ENCODE data around the gene DUSP28.
"Not testable (repeated sequence)": the region's sequence is repeated elsewhere in the genome, so short reads cannot be mapped to it uniquely, and the experiment has no call there.

The DUSP28 gene

DNA sequence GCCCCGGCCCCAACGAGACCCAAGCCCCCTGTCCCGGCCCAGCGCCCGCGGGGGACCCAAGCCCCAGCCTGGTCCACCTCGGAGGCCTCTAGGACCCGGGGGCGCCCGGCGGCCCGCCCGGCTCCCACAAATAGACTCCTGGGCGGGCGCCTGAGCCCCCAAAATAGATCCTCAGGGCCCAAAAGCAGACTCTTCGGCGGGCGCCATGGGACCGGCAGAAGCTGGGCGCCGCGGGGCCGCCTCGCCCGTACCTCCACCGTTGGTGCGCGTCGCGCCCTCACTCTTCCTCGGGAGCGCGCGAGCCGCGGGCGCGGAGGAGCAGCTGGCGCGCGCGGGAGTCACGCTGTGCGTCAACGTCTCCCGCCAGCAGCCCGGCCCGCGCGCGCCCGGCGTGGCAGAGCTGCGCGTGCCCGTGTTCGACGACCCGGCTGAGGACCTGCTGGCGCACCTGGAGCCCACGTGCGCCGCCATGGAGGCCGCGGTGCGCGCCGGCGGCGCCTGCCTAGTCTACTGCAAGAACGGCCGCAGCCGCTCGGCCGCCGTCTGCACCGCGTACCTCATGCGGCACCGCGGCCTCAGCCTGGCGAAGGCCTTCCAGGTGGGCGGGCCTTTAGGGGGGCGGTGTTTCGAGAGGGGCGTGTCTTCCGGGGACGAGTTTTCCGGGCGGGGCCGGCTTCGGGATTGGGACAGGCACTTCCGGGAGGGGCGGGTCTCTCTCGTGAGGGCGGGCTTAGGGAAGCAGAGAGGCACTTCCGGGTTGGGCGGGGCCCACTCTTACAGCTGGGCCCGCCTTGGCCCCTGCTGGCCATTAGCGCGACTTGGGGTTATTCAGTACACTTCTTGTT is 545 bp downstream of the DUSP28 start:
- peak overlapping the region; percentile 81 for H3K27ac ChIP-seq (ENCODE audit: low read depth, low read length, severe bottlenecking)
- peak overlapping the region; percentile 76 for H3K4me3 ChIP-seq (ENCODE audit: extremely low read depth, insufficient read depth, low read length, poor library complexity, severe bottlenecking)
- WGBS, 2 experiments (ENCODE audit: insufficient coverage in 2 of 2): 0% methylated on average over 90 to 101 of the region's 101 CpGs
- no peaks in the 10 kb centered on the region for H3K9me3 ChIP-seq (ENCODE audit: control insufficient read depth, low read length)
- H3K36me3 ChIP-seq (ENCODE audit: control insufficient read depth, insufficient read depth, low read length): peaks cover 21% of the 10 kb centered on the region
- H3K4me1 ChIP-seq (ENCODE audit: control insufficient read depth, insufficient read depth, low read length, poor library complexity, severe bottlenecking): peaks cover 10% of the 10 kb centered on the region

GRCh38 chr2:240561325-240561971 is 1.3 kb downstream of the DUSP28 start:
- peaks cover 15% of the 10 kb centered on the region for H3K4me1 ChIP-seq (ENCODE audit: control insufficient read depth, insufficient read depth, low read length, poor library complexity, severe bottlenecking)

DNA sequence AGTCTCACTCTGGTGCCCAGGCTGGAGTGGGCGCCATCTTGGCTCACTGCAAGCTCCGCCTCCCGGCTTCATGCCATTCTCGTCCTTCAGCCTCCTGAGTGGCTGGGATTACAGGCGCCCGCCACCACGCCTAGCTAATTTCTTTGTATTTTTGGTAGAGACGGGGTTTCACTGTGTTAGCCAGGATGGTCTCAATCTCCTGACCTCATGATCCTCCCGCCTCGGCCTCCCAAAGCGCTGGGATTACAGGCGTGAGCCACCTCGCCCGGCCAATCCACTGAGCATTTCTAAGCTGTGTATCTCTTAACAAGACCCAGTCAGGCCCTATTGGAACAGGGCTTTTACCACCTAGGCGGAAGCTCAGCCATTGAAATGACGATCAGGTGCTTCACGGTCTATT is 3.1 kb downstream of the DUSP28 start:
- peaks cover 21% of the 10 kb centered on the region for H3K36me3 ChIP-seq (ENCODE audit: control insufficient read depth, insufficient read depth, low read length)
- H3K4me3 ChIP-seq (ENCODE audit: extremely low read depth, insufficient read depth, low read length, poor library complexity, severe bottlenecking); H3K27ac ChIP-seq (ENCODE audit: low read depth, low read length, severe bottlenecking); H3K9me3 ChIP-seq (ENCODE audit: control insufficient read depth, low read length): not testable (repeated sequence)
- peaks cover 25% of the 10 kb centered on the region for H3K4me1 ChIP-seq (ENCODE audit: control insufficient read depth, insufficient read depth, low read length, poor library complexity, severe bottlenecking)
- 90 to 95% methylated on average over 13 to 16 of the region's 17 CpGs for WGBS, 2 experiments (ENCODE audit: insufficient coverage in 2 of 2)

More at GRCh38 chr2:240561325-240561971, 1.3 kb downstream of the DUSP28 start:
- no peaks in the 10 kb centered on the region for H3K9me3 ChIP-seq (ENCODE audit: control insufficient read depth, low read length)
- peak overlapping the region; percentile 76 for H3K4me3 ChIP-seq (ENCODE audit: extremely low read depth, insufficient read depth, low read length, poor library complexity, severe bottlenecking)
- H3K36me3 ChIP-seq (ENCODE audit: control insufficient read depth, insufficient read depth, low read length): peaks cover 21% of the 10 kb centered on the region
- peak overlapping the region; percentile 69 for H3K27ac ChIP-seq (ENCODE audit: low read depth, low read length, severe bottlenecking)
- 46 to 52% methylated on average over 11 of the region's 14 CpGs for WGBS, 2 experiments (ENCODE audit: insufficient coverage in 2 of 2)

GRCh38 chr2:240563951-240564560 is 3.9 kb downstream of the DUSP28 start:
- Histone ChIP-seq H3K27ac (ENCODE audit: low read depth, low read length, severe bottlenecking) (no peak overlapping the region), H3K4me1 (ENCODE audit: control insufficient read depth, insufficient read depth, low read length, poor library complexity, severe bottlenecking) (peaks cover 24% of the 10 kb centered on the region), H3K36me3 (ENCODE audit: control insufficient read depth, insufficient read depth, low read length) (peaks cover 15% of the 10 kb centered on the region), H3K9me3 (ENCODE audit: control insufficient read depth, low read length) (no peaks in the 10 kb centered on the region), H3K4me3 (ENCODE audit: extremely low read depth, insufficient read depth, low read length, poor library complexity, severe bottlenecking) (no peak overlapping the region)
- WGBS, 2 experiments (ENCODE audit: insufficient coverage in 2 of 2): 97% methylated on average over 7 to 11 of the region's 12 CpGs

DNA sequence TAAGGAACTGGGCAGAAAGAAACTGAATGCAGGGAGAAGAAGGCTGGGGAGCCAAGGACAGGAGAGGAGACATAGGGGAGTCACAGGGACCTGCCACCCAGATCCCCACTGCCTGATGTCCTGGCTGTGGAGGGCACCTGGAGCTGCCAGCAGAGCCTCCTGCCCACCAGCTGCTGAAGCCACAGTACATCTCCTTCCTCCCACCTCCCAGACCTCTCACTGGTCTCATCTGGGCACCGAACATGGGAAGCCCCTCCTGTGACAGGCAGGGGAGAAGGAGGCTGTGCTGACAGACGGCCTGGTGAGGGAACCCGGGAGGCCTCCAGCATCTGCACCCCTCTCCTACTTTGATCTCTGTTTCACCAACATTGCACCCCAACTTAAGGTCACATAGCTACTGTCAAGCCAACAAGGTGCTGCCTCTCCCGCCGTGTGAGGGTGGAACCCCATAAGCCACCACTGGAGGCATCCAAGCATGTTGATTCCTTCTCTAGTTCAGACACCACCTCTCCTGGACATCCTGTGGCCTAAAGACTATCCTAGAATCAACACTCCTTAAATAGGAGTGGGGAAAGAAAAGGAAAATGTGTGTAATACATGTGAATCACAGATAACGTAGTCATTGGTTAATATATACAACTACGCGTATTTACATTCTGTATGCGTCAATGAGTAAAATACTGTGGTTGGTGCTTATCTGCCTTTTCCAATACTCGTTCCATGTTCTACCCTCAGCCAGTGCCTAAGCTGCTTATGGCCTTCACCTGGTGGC is 4.6 kb downstream of the DUSP28 start:
- H3K27ac ChIP-seq (ENCODE audit: low read depth, low read length, severe bottlenecking): no peak overlapping the region
- no peak overlapping the region for H3K4me3 ChIP-seq (ENCODE audit: extremely low read depth, insufficient read depth, low read length, poor library complexity, severe bottlenecking)
- peaks cover 29% of the 10 kb centered on the region for H3K4me1 ChIP-seq (ENCODE audit: control insufficient read depth, insufficient read depth, low read length, poor library complexity, severe bottlenecking)
- no peaks in the 10 kb centered on the region for H3K9me3 ChIP-seq (ENCODE audit: control insufficient read depth, low read length)
- 96 to 97% methylated on average over 5 to 6 of the region's 10 CpGs for whole genome bisulfite sequencing, 2 experiments (ENCODE audit: insufficient coverage in 2 of 2)
- peaks cover 15% of the 10 kb centered on the region for H3K36me3 ChIP-seq (ENCODE audit: control insufficient read depth, insufficient read depth, low read length)

DNA sequence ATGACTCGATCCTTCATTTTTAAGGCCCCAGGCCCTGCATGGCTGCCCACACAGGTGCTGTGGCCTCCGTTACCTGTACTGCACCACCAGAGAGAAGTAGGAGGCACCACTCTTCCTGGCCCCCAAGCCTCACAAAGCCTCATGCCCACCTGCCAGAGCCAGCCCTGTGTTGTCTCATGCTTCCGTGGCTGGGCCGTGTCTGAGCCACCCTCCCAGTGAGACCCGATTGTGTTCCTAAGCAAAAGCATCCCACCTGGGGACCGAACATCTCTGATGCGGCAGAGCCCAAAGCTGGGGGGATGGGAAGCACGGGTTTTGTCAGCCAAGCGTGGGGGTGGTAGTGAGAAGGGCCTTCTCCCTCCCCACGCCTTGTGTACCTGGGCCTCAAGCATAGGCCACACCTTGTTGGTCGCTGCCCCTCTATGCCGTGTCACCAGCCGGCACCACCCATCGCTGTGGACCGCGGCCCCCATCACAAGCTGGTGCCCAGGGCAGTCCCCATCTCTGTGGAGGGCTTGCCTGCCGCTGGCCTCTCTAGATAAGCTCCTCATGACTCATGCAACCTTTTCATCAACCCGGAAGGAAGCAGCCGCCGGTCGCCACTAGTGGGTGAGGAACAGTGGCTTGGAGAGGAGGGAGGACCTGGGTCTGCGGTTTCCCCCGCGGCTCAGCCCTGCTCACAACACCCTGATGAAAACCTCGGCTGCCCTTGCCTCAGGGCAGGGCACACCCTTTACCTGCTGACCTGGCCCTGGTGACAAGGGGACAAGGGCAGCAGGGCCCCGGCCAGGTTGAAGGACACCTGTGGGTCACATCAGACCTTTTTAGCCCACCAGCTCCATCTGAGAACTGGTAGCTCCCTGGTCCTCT is 5.4 kb downstream of the DUSP28 start:
- WGBS, 2 experiments (ENCODE audit: insufficient coverage in 2 of 2): 77 to 91% methylated on average over 16 to 22 of the region's 26 CpGs
- Histone ChIP-seq H3K4me1 (ENCODE audit: control insufficient read depth, insufficient read depth, low read length, poor library complexity, severe bottlenecking) (peaks cover 29% of the 10 kb centered on the region), H3K9me3 (ENCODE audit: control insufficient read depth, low read length) (no peaks in the 10 kb centered on the region), H3K27ac (ENCODE audit: low read depth, low read length, severe bottlenecking) (peak overlapping the region; percentile 72), H3K36me3 (ENCODE audit: control insufficient read depth, insufficient read depth, low read length) (peaks cover 15% of the 10 kb centered on the region), H3K4me3 (ENCODE audit: extremely low read depth, insufficient read depth, low read length, poor library complexity, severe bottlenecking) (peak overlapping the region; percentile 3)

GRCh38 chr2:240566203-240567136 is 6.3 kb downstream of the DUSP28 start:
- Histone ChIP-seq H3K9me3 (ENCODE audit: control insufficient read depth, low read length) (no peaks in the 10 kb centered on the region), H3K4me1 (ENCODE audit: control insufficient read depth, insufficient read depth, low read length, poor library complexity, severe bottlenecking) (peaks cover 29% of the 10 kb centered on the region), H3K27ac (ENCODE audit: low read depth, low read length, severe bottlenecking) (peak overlapping the region; percentile 72), H3K4me3 (ENCODE audit: extremely low read depth, insufficient read depth, low read length, poor library complexity, severe bottlenecking) (peak overlapping the region; percentile 14), H3K36me3 (ENCODE audit: control insufficient read depth, insufficient read depth, low read length) (peaks cover 15% of the 10 kb centered on the region)
- 29% methylated on average over 33 to 35 of the region's 53 CpGs for WGBS, 2 experiments (ENCODE audit: insufficient coverage in 2 of 2)

DNA sequence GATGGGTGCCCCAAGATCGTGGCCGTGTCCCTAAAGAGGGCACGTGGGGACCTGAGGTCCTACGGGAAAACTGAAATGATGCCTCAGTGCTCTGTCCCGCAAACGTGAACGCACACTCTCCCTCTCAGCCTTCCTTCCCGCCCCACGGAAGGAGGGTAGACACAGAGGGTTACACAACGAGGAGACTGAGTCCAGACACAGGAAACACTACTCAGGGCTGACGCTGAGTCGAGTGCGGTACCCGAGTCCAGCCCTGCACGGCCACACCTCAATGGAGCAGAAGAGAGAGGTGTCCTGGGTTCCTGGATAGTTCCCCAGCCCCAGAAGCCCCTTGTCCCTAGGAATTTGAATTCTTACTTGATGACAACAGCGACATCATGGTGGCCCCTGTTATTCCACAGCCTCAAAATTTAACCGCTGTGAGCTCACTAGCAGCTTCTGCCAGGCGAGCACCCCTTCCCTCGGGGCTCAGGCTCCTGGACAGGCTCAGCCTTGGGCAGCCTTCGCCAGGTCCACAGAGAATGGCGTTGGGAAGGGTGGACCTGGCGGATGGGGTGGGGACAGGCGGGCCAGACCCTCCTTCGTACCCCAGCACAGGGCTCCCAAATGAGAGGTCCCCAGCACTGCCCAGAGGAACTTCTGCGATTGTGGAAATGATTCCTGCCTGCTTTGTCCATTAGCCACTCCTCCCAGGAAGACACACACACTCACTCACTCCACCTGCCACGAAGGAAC is 7.1 kb downstream of the DUSP28 start:
- peaks cover 12% of the 10 kb centered on the region for H3K36me3 ChIP-seq (ENCODE audit: control insufficient read depth, insufficient read depth, low read length)
- 54 to 60% methylated on average over 24 to 26 of the region's 26 CpGs for WGBS, 2 experiments (ENCODE audit: insufficient coverage in 2 of 2)

More for the DNA sequence above, 7.1 kb downstream of the DUSP28 start:
- Histone ChIP-seq H3K9me3 (ENCODE audit: control insufficient read depth, low read length) (no peaks in the 10 kb centered on the region), H3K4me1 (ENCODE audit: control insufficient read depth, insufficient read depth, low read length, poor library complexity, severe bottlenecking) (peaks cover 29% of the 10 kb centered on the region), H3K27ac (ENCODE audit: low read depth, low read length, severe bottlenecking) (no peak overlapping the region), H3K4me3 (ENCODE audit: extremely low read depth, insufficient read depth, low read length, poor library complexity, severe bottlenecking) (peak overlapping the region; percentile 46)
